Measurements from ENCODE around the gene TARM1. TPM values are rescaled to one million over a fixed set of nuclear protein-coding genes. Genes with fewer than 3 reads are reported as not detected.

TARM1 gene
- total and polyA plus RNA-seq, 11 donors, result not detected

DNA sequence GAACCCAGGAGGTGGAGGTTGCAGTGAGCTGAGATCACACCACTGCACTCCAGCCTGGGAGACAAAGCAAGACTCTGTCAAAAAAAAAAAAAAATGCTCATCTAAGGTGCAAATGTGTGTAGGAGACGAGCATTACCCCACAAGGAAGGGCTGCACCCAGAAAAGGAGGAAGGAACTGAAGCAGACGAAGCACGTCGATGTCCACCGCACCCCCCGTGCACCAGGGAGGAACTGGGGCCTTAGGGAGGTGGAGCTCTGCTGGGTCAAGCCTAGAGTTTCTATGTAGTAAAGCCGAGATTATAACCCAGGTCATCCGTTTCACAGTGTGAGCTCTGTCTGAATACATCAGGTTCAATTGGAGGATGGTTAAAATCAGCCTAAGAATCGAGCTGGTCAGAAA is 18.5 kb downstream of the TARM1 start:
- intact Hi-C loops (cut with DNase I), result no loop called here
- WGBS, 4 donors, result 60 to 70% (median 63%) methylated on average over 9 of the region's 9 CpGs
- no peaks in the 10 kb centered on the region for H3K4me1 ChIP-seq
- H3K27me3 ChIP-seq, result peaks cover 0 to 32% (median 0%) of the 10 kb centered on the region in 9 donors
- peak in 1 of 4 donors; percentile 67 for ATAC-seq
- peak in 3 of 5 donors; percentile 26 to 78 (median 38) for DNase-seq
- H3K36me3 ChIP-seq, result no peaks in the 10 kb centered on the region
- peak overlapping the region in 1 of 12 donors; percentile 20 for H3K27ac ChIP-seq
- no peak overlapping the region for H3K4me3 ChIP-seq
- TF ChIP-seq, protein P1, sequence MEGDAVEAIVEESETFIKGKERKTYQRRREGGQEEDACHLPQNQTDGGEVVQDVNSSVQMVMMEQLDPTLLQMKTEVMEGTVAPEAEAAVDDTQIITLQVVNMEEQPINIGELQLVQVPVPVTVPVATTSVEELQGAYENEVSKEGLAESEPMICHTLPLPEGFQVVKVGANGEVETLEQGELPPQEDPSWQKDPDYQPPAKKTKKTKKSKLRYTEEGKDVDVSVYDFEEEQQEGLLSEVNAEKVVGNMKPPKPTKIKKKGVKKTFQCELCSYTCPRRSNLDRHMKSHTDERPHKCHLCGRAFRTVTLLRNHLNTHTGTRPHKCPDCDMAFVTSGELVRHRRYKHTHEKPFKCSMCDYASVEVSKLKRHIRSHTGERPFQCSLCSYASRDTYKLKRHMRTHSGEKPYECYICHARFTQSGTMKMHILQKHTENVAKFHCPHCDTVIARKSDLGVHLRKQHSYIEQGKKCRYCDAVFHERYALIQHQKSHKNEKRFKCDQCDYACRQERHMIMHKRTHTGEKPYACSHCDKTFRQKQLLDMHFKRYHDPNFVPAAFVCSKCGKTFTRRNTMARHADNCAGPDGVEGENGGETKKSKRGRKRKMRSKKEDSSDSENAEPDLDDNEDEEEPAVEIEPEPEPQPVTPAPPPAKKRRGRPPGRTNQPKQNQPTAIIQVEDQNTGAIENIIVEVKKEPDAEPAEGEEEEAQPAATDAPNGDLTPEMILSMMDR (IDR thresholded peaks at IDR 0.05), result no peak
- no peak for TF ChIP-seq POLR2A (IDR thresholded peaks at IDR 0.05)
- H3K9me3 ChIP-seq, result no peaks in the 10 kb centered on the region

DNA sequence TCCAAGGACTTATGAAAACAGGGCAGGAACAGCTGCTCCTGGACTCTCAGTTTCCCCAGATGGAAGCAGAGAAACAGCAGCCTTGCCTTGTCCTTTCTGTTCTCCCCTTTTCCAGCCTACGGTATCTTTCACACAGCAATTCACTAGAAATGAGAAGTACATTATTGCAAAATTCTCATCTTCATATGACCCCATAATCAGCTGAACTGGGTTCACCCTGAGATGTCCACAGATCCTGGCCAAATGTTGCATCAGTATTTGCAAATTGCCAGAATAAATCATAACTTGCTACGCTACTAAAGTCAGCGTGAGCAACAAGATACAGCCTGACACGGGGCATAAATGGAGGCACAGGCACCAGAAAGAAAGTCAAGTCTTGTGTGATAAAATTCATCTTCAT is 33.5 kb downstream of the TARM1 start:
- H3K27ac ChIP-seq, result peak overlapping the region in 1 of 12 donors; percentile 42
- TF ChIP-seq POLR2A (IDR thresholded peaks at IDR 0.05), result no peak
- TF ChIP-seq, protein P1 (IDR thresholded peaks at IDR 0.05), result no peak
- H3K9me3 ChIP-seq, result peaks cover 0 to 4% (median 0%) of the 10 kb centered on the region in 12 donors
- H3K27me3 ChIP-seq, result peaks cover 0 to 40% (median 0%) of the 10 kb centered on the region in 9 donors
- H3K4me3 ChIP-seq, result no peak overlapping the region
- H3K36me3 ChIP-seq, result no peaks in the 10 kb centered on the region
- ATAC-seq (no peak), DNase-seq (no peak)
- H3K4me1 ChIP-seq, result peaks cover 0 to 16% (median 0%) of the 10 kb centered on the region in 12 donors
- 80 to 86% (median 83%) methylated on average over 4 of the region's 4 CpGs for WGBS, 4 donors
- intact Hi-C loops (cut with DNase I), result no loop called here

DNA sequence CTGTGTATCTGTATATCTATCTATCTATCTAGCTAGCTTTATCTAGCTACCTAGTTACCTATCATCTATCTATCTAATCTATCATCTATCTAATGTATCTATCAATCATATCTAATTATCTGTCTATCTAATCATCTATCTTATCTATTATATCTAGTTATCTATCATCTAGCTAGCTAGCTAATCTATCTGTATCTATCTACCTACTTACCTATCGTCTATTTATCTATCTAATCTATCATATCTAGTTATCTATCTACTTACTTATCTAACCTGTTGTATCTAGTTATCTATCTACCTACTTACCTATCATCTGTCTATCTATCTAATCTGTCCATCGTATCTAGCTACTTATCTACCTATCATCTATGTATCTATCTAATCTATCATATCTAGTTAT is 35.4 kb downstream of the TARM1 start:
- peaks cover 0 to 4% (median 0%) of the 10 kb centered on the region in 12 donors for H3K9me3 ChIP-seq
- no peak overlapping the region for H3K27ac ChIP-seq
- H3K4me3 ChIP-seq, result no peak overlapping the region
- no peaks in the 10 kb centered on the region for H3K36me3 ChIP-seq
- DNase-seq (no peak), ATAC-seq (no peak)
- peaks cover 0 to 35% (median 0%) of the 10 kb centered on the region in 9 donors for H3K27me3 ChIP-seq
- peaks cover 0 to 16% (median 0%) of the 10 kb centered on the region in 12 donors for H3K4me1 ChIP-seq
- no peak for TF ChIP-seq POLR2A (IDR thresholded peaks at IDR 0.05)
- TF ChIP-seq, protein P1 (IDR thresholded peaks at IDR 0.05), result no peak
- intact Hi-C loops (cut with DNase I), result no loop called here
- 75 to 93% (median 85%) methylated on average over 2 of the region's 2 CpGs for WGBS, 4 donors

DNA sequence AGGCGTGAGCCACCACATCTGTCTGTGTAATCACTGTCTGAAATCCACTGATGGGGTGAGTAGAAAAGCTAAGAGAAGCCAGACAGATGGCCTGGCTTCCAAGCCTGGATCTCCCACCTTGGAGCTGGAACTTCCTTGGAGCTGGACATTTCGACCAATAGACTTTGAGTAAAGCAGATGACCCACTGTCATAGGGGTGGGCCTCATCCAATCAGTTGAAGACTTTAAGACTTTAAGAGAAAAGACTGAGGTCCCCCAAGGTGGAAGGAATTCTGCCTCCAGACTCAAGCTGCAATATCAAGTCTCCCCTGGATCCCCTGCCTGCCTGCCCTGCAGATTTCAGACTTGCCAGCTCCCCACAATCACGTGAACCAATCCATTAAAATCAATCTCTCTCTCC is 38.2 kb downstream of the TARM1 start:
- H3K36me3 ChIP-seq, result no peaks in the 10 kb centered on the region
- H3K9me3 ChIP-seq, result no peaks in the 10 kb centered on the region
- H3K27me3 ChIP-seq, result peaks cover 0 to 33% (median 0%) of the 10 kb centered on the region in 9 donors
- H3K4me1 ChIP-seq, result peaks cover 0 to 9% (median 0%) of the 10 kb centered on the region in 12 donors
- DNase-seq, result no peak
- no peak overlapping the region for H3K27ac ChIP-seq
- no peak for ATAC-seq
- WGBS, 4 donors, result 71 to 84% (median 81%) methylated on average over 3 of the region's 3 CpGs
- no peak overlapping the region for H3K4me3 ChIP-seq
- TF ChIP-seq, protein P1 (IDR thresholded peaks at IDR 0.05), result no peak
- TF ChIP-seq POLR2A (IDR thresholded peaks at IDR 0.05), result no peak
- intact Hi-C loops (cut with DNase I), result no loop called here

Data from heart left ventricle (tissue), 16 donors.